H9 (cell line): ENCODE results near the gene AKNAD1. TPM values are rescaled to one million over a fixed set of nuclear protein-coding genes. Genes with fewer than 3 reads are reported as not detected.

Experiments used
- DNase-seq: peaks from one replicate; pipeline ENCODE4 v3.0.0-alpha.2; 2017
- H2AFZ ChIP-seq: one replicate; pipeline ENCODE4 v1.6.1; 2013; ENCODE audit warnings: mild to moderate bottlenecking, low read length, control low read depth, moderate library complexity
- H2AK5ac ChIP-seq: 2 replicates; pipeline ENCODE4 v1.6.1; 2013; ENCODE audit warnings: low read length, control low read depth, mixed read lengths; ENCODE audit not compliant: insufficient read length
- H2BK120ac ChIP-seq: one replicate; pipeline ENCODE4 v1.6.1; 2013; ENCODE audit warnings: low read depth, mild to moderate bottlenecking, low read length, control low read depth, inconsistent platforms; ENCODE audit not compliant: poor library complexity, severe bottlenecking
- H2BK12ac ChIP-seq: 2 replicates; pipeline ENCODE4 v1.6.1; 2013; ENCODE audit warnings: low read length, control low read depth, mixed read lengths, low read depth; ENCODE audit not compliant: insufficient read length
- H2BK15ac ChIP-seq: 2 replicates; pipeline ENCODE4 v1.6.1; 2013; ENCODE audit warnings: low read depth, low read length, control low read depth
- H2BK20ac ChIP-seq: one replicate; pipeline ENCODE4 v1.6.1; 2013; ENCODE audit warnings: low read depth, mild to moderate bottlenecking, low read length, control low read depth, inconsistent platforms; ENCODE audit not compliant: poor library complexity, severe bottlenecking
- H2BK5ac ChIP-seq: 2 replicates; pipeline ENCODE4 v1.6.1; 2013; ENCODE audit warnings: low read length, control low read depth, mixed read lengths; ENCODE audit not compliant: insufficient read length
- H3K14ac ChIP-seq: 2 replicates; pipeline ENCODE4 v1.6.1; 2013; ENCODE audit warnings: low read length, control low read depth; ENCODE audit not compliant: insufficient read depth
- H3K18ac ChIP-seq: 2 replicates; pipeline ENCODE4 v1.6.1; 2013; ENCODE audit warnings: low read depth, mild to moderate bottlenecking, mixed read lengths, low read length, control low read depth; ENCODE audit not compliant: insufficient read length
- H3K23ac ChIP-seq: 2 replicates; pipeline ENCODE4 v1.6.1; 2013; ENCODE audit warnings: low read length, control low read depth, mixed read lengths, low read depth; ENCODE audit not compliant: insufficient read length
- H3K23me2 ChIP-seq: 2 replicates; pipeline ENCODE4 v1.6.1; 2013; ENCODE audit warnings: low read depth, mild to moderate bottlenecking, mixed read lengths, low read length, control low read depth; ENCODE audit not compliant: insufficient read length, poor library complexity, severe bottlenecking
- H3K27ac ChIP-seq: 2 replicates; pipeline ENCODE4 v1.5.1; 2013; ENCODE audit warnings: low read length, control low read depth, mixed read lengths, low read depth; ENCODE audit not compliant: insufficient read length
- H3K27me3 ChIP-seq: 2 replicates; pipeline ENCODE4 v1.6.1; 2013; ENCODE audit warnings: low read length, control low read depth, inconsistent platforms; ENCODE audit not compliant: insufficient read depth
- H3K4ac ChIP-seq: 2 replicates; pipeline ENCODE4 v1.6.1; 2013; ENCODE audit warnings: low read depth, mild to moderate bottlenecking, control low read depth, inconsistent platforms, low read length, moderate library complexity
- H3K4me1 ChIP-seq: 2 replicates; pipeline ENCODE4 v1.6.1; 2013; ENCODE audit warnings: low read length, control low read depth, inconsistent platforms; ENCODE audit not compliant: insufficient read depth
- H3K4me2 ChIP-seq: 2 replicates; pipeline ENCODE4 v1.6.1; 2013; ENCODE audit warnings: low read length, control low read depth, mixed read lengths; ENCODE audit not compliant: insufficient read length, insufficient read depth
- H3K56ac ChIP-seq: 2 replicates; pipeline ENCODE4 v1.6.1; 2013; ENCODE audit warnings: low read depth, mild to moderate bottlenecking, mixed read lengths, low read length, control low read depth; ENCODE audit not compliant: insufficient read length
- H3K79me1 ChIP-seq: 2 replicates; pipeline ENCODE4 v1.6.1; 2013; ENCODE audit warnings: low read depth, mild to moderate bottlenecking, moderate library complexity, low read length, control low read depth, inconsistent platforms; ENCODE audit not compliant: insufficient read depth, poor library complexity, severe bottlenecking
- H3K79me2 ChIP-seq: 2 replicates; pipeline ENCODE4 v1.6.1; 2013; ENCODE audit warnings: low read length, control low read depth, inconsistent platforms; ENCODE audit not compliant: insufficient read depth
- H3K9ac ChIP-seq: 2 replicates; pipeline ENCODE4 v1.6.1; 2013; ENCODE audit warnings: low read length, control low read depth, mixed read lengths; ENCODE audit not compliant: insufficient read length; ENCODE audit errors: extremely low read depth
- H3K9me3 ChIP-seq: one replicate; pipeline ENCODE4 v1.6.1; 2013; ENCODE audit warnings: low read depth, low read length, inconsistent platforms; ENCODE audit not compliant: control insufficient read depth
- H3T11ph ChIP-seq: one replicate; pipeline ENCODE4 v1.6.1; 2013; ENCODE audit warnings: mild to moderate bottlenecking, low read length, control low read depth, inconsistent platforms
- H4K20me1 ChIP-seq: one replicate; pipeline ENCODE4 v1.6.1; 2013; ENCODE audit not compliant: control insufficient read depth, insufficient read length, insufficient read depth
- H4K5ac ChIP-seq: 2 replicates; pipeline ENCODE4 v1.6.1; 2013; ENCODE audit warnings: low read depth, mild to moderate bottlenecking, mixed read lengths, low read length, control low read depth; ENCODE audit not compliant: insufficient read length
- H4K8ac ChIP-seq: replicated peaks from 2 replicates; pipeline ENCODE4 v1.6.1; 2013; ENCODE audit warnings: low read length, control low read depth, mixed read lengths, low read depth; ENCODE audit not compliant: insufficient read length
- H4K91ac ChIP-seq: 2 replicates; pipeline ENCODE4 v1.6.1; 2013; ENCODE audit warnings: low read depth, mild to moderate bottlenecking, moderate library complexity, mixed read lengths, low read length, control low read depth; ENCODE audit not compliant: insufficient read length
- H3K27ac Mint-ChIP-seq, 3 experiments: 2 replicates in 2 of 3; 3 replicates in 1 of 3; pipeline ENCODE4 v1.8.0; 2020 to 2021; ENCODE audit warnings: mixed read lengths in 3 of 3, mild to moderate bottlenecking in 1 of 3, moderate library complexity in 1 of 3
- H3K27me3 Mint-ChIP-seq: 2 replicates; pipeline ENCODE4 v1.8.0; 2021; ENCODE audit warnings: low read depth, mild to moderate bottlenecking, moderate library complexity, mixed read lengths
- H3K36me3 Mint-ChIP-seq, 3 experiments: 2 replicates in 2 of 3; 3 replicates in 1 of 3; pipeline ENCODE4 v1.8.0; 2020 to 2021; ENCODE audit warnings: low read depth in 3 of 3, mixed read lengths in 3 of 3; ENCODE audit not compliant: insufficient read depth in 1 of 3
- H3K4me1 Mint-ChIP-seq, 2 experiments: 2 replicates each; pipeline ENCODE4 v1.8.0; 2020; ENCODE audit warnings: mixed read lengths in 2 of 2
- H3K4me3 Mint-ChIP-seq, 2 experiments: 2 replicates in 1 of 2; 3 replicates in 1 of 2; pipeline ENCODE4 v1.8.0; 2020 to 2021; ENCODE audit warnings: mild to moderate bottlenecking in 2 of 2, mixed read lengths in 2 of 2, moderate library complexity in 1 of 2
- H3K9me3 Mint-ChIP-seq, 2 experiments: 2 replicates in 1 of 2; 3 replicates in 1 of 2; pipeline ENCODE4 v1.8.0; 2020; ENCODE audit warnings: mild to moderate bottlenecking in 2 of 2, mixed read lengths in 2 of 2, moderate library complexity in 1 of 2
- CTCF ChIP-seq: fragments of 200-600 bp; sonication (generic); conservative IDR thresholded peaks from 3 replicates; pipeline ENCODE4 v1.8.0; 2021; ENCODE audit warnings: antibody characterized with exemption, mild to moderate bottlenecking
- WGBS: extraction: QIAGEN DNeasy Blood & Tissue Kit; methylation state at CpG from one replicate; pipeline ENCODE4 v1.1.7; 2013; ENCODE audit warnings: missing lambda C conversion rate, low lambda C conversion rate, mixed read lengths; ENCODE audit not compliant: insufficient read length; ENCODE audit errors: extremely low coverage; 5-methylcytosine and 5-hydroxymethylcytosine counted together
- total RNA-seq: library from RNA; stranded (reverse); gene quantifications from 2 replicates; pipeline ENCODE4 v1.2.1, GENCODE V29; 2021

AKNAD1 gene
- total RNA-seq, 1 experiment from 2014 or later = not detected

- Histone ChIP-seq H3K9ac (no peak overlapping the region), H2BK12ac (no peak overlapping the region), H3K18ac (no peak overlapping the region), H4K5ac (no peak overlapping the region), H4K20me1 (no peaks in the 10 kb centered on the region), H4K8ac (no peak overlapping the region), H4K91ac (no peak overlapping the region), H3K23me2 (no peaks in the 10 kb centered on the region), H3K23ac (no peak overlapping the region), H3K27ac (no peak overlapping the region), H3K14ac (no peak overlapping the region), H3K4me2 (no peak overlapping the region), H3K79me2 (no peaks in the 10 kb centered on the region), H2BK15ac (no peak overlapping the region), H3K4me1 (0 out of 2 replicates have a peak, but pooled peaks cover 3% of the 10 kb centered on the region), H2AFZ (no peak overlapping the region), H3K4ac (no peak overlapping the region), H2BK20ac (no peak overlapping the region), H3K9me3 (no peaks in the 10 kb centered on the region), H3T11ph (no peak overlapping the region), H2BK120ac (no peak overlapping the region), H3K79me1 (no peaks in the 10 kb centered on the region), H2AK5ac (no peak overlapping the region), H3K56ac (no peak overlapping the region), H3K27me3 (no peaks in the 10 kb centered on the region), H2BK5ac (no peak overlapping the region)
- DNase-seq = no peak
- Mint-ChIP-seq H3K27ac (no peak overlapping the region), H3K9me3 (no peaks in the 10 kb centered on the region), H3K36me3 (no peaks in the 10 kb centered on the region), H3K4me3 (no peak overlapping the region), H3K27me3 (no peaks in the 10 kb centered on the region), H3K4me1 (peaks cover 5 to 14% of the 10 kb centered on the region in 2 experiments; a peak in 3 of 4 replicates)
- no CpG with 5 or more reads among the region's 3 CpGs for WGBS
- no peak for TF ChIP-seq CTCF
These were observed 35.7 kb upstream of the AKNAD1 start for GRCh38 chr1:108892356-108893140.
